ENCODE measurements around the gene CAMTA1. TPM values are rescaled to one million over a fixed set of nuclear protein-coding genes. Genes with fewer than 3 reads are reported as not detected.

Gene CAMTA1
- polyA plus RNA-seq, 1 of the 3 experiments (the other 2 are of a cell fraction): 63.1 TPM

DNA sequence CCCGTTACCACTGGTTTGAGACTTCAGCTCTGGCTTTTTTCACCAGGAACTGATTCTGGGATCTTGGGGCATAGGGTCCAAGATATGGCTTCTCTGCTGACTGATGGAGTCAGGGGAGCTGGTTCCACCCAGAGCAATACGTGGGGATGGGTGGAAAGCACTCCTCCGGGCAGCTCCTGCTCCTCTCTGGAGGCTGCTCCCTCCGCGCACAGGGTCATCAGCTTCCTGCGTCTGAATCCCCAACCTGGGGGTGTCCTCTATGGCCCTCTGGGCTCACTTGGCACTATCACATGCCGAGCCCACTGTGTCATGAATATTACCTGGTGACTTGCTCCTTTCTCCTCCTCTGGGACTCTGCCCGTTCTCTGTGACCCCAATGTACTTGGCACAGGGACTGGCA is 580.5 kb downstream of the CAMTA1 start:
- 92% methylated on average over 1 of the region's 8 CpGs for WGBS (ENCODE audit: low lambda C conversion rate)
- no peak for TF ChIP-seq POLR2AphosphoS5 (IDR thresholded peaks at IDR 0.05; ENCODE audit: low read depth, low read length)
- no peak for TF ChIP-seq TCF12 (IDR thresholded peaks at IDR 0.05)
- TF ChIP-seq ELF1 (IDR thresholded peaks at IDR 0.05): no peak
- no peak for TF ChIP-seq MEF2A (IDR thresholded peaks at IDR 0.05; ENCODE audit: borderline replicate concordance, low read depth)
- no peak for TF ChIP-seq TAF1 (IDR thresholded peaks at IDR 0.05; ENCODE audit: borderline replicate concordance, low read depth, low read length)
- no peak for TF ChIP-seq NRF1 (IDR thresholded peaks at IDR 0.05; ENCODE audit: low read depth, low read length)
- TF ChIP-seq, protein P1, sequence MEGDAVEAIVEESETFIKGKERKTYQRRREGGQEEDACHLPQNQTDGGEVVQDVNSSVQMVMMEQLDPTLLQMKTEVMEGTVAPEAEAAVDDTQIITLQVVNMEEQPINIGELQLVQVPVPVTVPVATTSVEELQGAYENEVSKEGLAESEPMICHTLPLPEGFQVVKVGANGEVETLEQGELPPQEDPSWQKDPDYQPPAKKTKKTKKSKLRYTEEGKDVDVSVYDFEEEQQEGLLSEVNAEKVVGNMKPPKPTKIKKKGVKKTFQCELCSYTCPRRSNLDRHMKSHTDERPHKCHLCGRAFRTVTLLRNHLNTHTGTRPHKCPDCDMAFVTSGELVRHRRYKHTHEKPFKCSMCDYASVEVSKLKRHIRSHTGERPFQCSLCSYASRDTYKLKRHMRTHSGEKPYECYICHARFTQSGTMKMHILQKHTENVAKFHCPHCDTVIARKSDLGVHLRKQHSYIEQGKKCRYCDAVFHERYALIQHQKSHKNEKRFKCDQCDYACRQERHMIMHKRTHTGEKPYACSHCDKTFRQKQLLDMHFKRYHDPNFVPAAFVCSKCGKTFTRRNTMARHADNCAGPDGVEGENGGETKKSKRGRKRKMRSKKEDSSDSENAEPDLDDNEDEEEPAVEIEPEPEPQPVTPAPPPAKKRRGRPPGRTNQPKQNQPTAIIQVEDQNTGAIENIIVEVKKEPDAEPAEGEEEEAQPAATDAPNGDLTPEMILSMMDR (IDR thresholded peaks at IDR 0.05): no peak
- TF ChIP-seq JUND (IDR thresholded peaks at IDR 0.05): no peak
- TF ChIP-seq GATA2 (CRISPR knock-in tag; IDR thresholded peaks at IDR 0.05): no peak
- no peak for TF ChIP-seq GABPA (IDR thresholded peaks at IDR 0.05; ENCODE audit: low read depth)
- TF ChIP-seq, protein P2, sequence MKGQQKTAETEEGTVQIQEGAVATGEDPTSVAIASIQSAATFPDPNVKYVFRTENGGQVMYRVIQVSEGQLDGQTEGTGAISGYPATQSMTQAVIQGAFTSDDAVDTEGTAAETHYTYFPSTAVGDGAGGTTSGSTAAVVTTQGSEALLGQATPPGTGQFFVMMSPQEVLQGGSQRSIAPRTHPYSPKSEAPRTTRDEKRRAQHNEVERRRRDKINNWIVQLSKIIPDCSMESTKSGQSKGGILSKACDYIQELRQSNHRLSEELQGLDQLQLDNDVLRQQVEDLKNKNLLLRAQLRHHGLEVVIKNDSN (IDR thresholded peaks at IDR 0.05; ENCODE audit: borderline replicate concordance, low read depth): no peak
- TF ChIP-seq YY1 (IDR thresholded peaks at IDR 0.05; ENCODE audit: low read depth): no peak
- no peak for TF ChIP-seq RCOR1 (IDR thresholded peaks at IDR 0.05; ENCODE audit: low read length)
- Histone ChIP-seq H3K4me1 (ENCODE audit: control insufficient read depth in 1 of 2, insufficient read depth in 2 of 2, low read depth in 1 of 2, low read length in 1 of 2) (peaks cover 0 to 3% of the 10 kb centered on the region in 2 experiments; a peak in 1 of 4 replicates), H3K79me2 (ENCODE audit: insufficient read depth) (no peaks in the 10 kb centered on the region), H3F3A (replicated peaks; ENCODE audit: insufficient read depth) (no peaks in the 10 kb centered on the region), H3K4me3 (ENCODE audit: low read depth in 2 of 2, low read length in 1 of 2) (no peak overlapping the region), H3K9me3 (no peaks in the 10 kb centered on the region), H4K20me1 (ENCODE audit: insufficient read depth) (no peaks in the 10 kb centered on the region), H2AFZ (ENCODE audit: low read depth) (no peak overlapping the region), H3K36me3 (replicated peaks in 1 of 2; ENCODE audit: control insufficient read depth in 1 of 2, insufficient read depth in 2 of 2, low read length in 1 of 2) (no peaks in the 10 kb centered on the region), H3K27me3 (ENCODE audit: insufficient read depth) (no peaks in the 10 kb centered on the region), H3K9me2 (no peaks in the 10 kb centered on the region), H3K27ac (ENCODE audit: low read depth in 2 of 2, low read length in 1 of 2) (no peak overlapping the region), H3K4me2 (no peak overlapping the region), H3K9ac (no peak overlapping the region)
- DNase-seq: no peak
- CTCF ChIA-PET: interaction anchor here (1.1 to 2.2 kb wide), 2 partner anchors 150 to 323 kb away, joined by 3 to 6 read pairs; no protein-coding TSS in a partner anchor
- POLR2A ChIA-PET: no interaction called here

DNA sequence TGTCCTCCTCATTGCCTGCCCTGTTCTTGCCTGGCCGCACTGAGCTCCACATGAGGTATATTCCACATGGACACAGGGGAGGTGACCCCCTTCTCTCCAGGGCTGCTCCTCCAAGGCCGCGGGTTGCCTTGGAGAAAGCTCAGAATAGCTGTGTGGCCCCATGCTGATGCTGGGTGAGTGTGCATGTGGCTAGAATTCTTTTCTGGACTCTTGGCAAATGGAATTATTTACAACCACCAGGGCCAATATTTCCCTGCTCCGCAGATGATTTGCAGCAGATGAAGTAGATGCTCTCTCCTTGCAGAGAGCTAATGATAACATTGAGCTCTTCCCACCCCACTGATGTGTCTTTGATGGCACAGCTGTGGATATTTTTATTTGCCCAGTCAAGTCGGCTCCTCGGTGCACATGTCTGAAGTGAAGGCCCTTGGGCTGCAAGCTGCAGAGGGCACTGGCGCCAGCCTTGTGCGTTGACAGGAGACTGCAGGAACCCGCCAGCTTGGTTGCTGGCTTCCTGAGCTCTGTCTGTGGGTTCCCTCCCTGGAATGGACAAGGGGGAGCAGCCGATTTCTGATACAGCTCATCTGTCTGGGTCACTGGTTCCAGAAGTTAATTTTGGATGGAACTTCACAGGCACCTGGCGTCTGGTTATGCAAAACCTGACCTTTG is 581.2 kb downstream of the CAMTA1 start:
- H3K9me3 ChIP-seq: no peaks in the 10 kb centered on the region
- H3K27me3 ChIP-seq (ENCODE audit: insufficient read depth): no peaks in the 10 kb centered on the region
- H3K9ac ChIP-seq: no peak overlapping the region
- no peaks in the 10 kb centered on the region for H4K20me1 ChIP-seq (ENCODE audit: insufficient read depth)
- WGBS (ENCODE audit: low lambda C conversion rate): 77% methylated on average over 10 of the region's 11 CpGs
- no peaks in the 10 kb centered on the region for H3K9me2 ChIP-seq
- POLR2A ChIA-PET: no interaction called here
- H3K36me3 ChIP-seq (replicated peaks in 1 of 2; ENCODE audit: control insufficient read depth in 1 of 2, insufficient read depth in 2 of 2, low read length in 1 of 2): no peaks in the 10 kb centered on the region
- no peak overlapping the region for H2AFZ ChIP-seq (ENCODE audit: low read depth)
- H3F3A ChIP-seq (replicated peaks; ENCODE audit: insufficient read depth): no peaks in the 10 kb centered on the region
- H3K4me2 ChIP-seq: no peak overlapping the region
- TF ChIP-seq EP300 (IDR thresholded peaks at IDR 0.05; ENCODE audit: borderline replicate concordance in 1 of 2, low read depth in 1 of 2, low read length in 1 of 2): no peak
- TF ChIP-seq JUND (IDR thresholded peaks at IDR 0.05): no peak
- TF ChIP-seq, protein P2 (IDR thresholded peaks at IDR 0.05; ENCODE audit: borderline replicate concordance, low read depth): no peak
- TF ChIP-seq EZH2phosphoT487 (IDR thresholded peaks at IDR 0.05; ENCODE audit: borderline replicate concordance, low read depth): no peak
- TF ChIP-seq RXRA (IDR thresholded peaks at IDR 0.05; ENCODE audit: borderline replicate concordance, low read depth): no peak
- no peak for TF ChIP-seq SIN3A (IDR thresholded peaks at IDR 0.05; ENCODE audit: borderline replicate concordance, low read depth, low read length)
- TF ChIP-seq YY1 (IDR thresholded peaks at IDR 0.05; ENCODE audit: low read depth): no peak
- TF ChIP-seq RAD21 (IDR thresholded peaks at IDR 0.05; ENCODE audit: low read length): no peak
- TF ChIP-seq FOXM1 (IDR thresholded peaks at IDR 0.05; ENCODE audit: low read depth): no peak
- TF ChIP-seq FOSL2 (IDR thresholded peaks at IDR 0.05; ENCODE audit: borderline replicate concordance, low read depth): no peak
- TF ChIP-seq, protein P3, sequence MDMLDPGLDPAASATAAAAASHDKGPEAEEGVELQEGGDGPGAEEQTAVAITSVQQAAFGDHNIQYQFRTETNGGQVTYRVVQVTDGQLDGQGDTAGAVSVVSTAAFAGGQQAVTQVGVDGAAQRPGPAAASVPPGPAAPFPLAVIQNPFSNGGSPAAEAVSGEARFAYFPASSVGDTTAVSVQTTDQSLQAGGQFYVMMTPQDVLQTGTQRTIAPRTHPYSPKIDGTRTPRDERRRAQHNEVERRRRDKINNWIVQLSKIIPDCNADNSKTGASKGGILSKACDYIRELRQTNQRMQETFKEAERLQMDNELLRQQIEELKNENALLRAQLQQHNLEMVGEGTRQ (IDR thresholded peaks at IDR 0.05; ENCODE audit: borderline replicate concordance, low read depth, low read length): no peak
- TF ChIP-seq GABPA (IDR thresholded peaks at IDR 0.05; ENCODE audit: low read depth): no peak
- CTCF ChIA-PET: interaction anchor here (0.7 to 2.2 kb wide), 3 partner anchors 8 to 323 kb away, joined by 3 to 6 read pairs (median 3); no protein-coding TSS in a partner anchor
- H3K27ac ChIP-seq (ENCODE audit: low read depth in 2 of 2, low read length in 1 of 2): no peak overlapping the region
- peaks cover 0 to 3% of the 10 kb centered on the region in 2 experiments; a peak in 1 of 4 replicates for H3K4me1 ChIP-seq (ENCODE audit: control insufficient read depth in 1 of 2, insufficient read depth in 2 of 2, low read depth in 1 of 2, low read length in 1 of 2)
- no peak for DNase-seq
- no peaks in the 10 kb centered on the region for H3K79me2 ChIP-seq (ENCODE audit: insufficient read depth)
- H3K4me3 ChIP-seq (ENCODE audit: low read depth in 2 of 2, low read length in 1 of 2): no peak overlapping the region
